Glutamatergic neuron (in vitro differentiated cells): Measurements from ENCODE around the gene NANOS2. TPM values are rescaled to one million over a fixed set of nuclear protein-coding genes. Genes with fewer than 3 reads are reported as not detected.

ENCODE experiments used
- DNase-seq: peaks from one replicate; pipeline ENCODE4 v3.0.0; 2022
- H3K27ac Mint-ChIP-seq: one replicate; pipeline ENCODE4 v1.8.0; 2020; ENCODE audit warnings: mild to moderate bottlenecking, mixed read lengths, inconsistent platforms; ENCODE audit not compliant: unreplicated experiment
- H3K27me3 Mint-ChIP-seq: one replicate; pipeline ENCODE4 v1.8.0; 2020; ENCODE audit warnings: mild to moderate bottlenecking, moderate library complexity, mixed read lengths, inconsistent platforms; ENCODE audit not compliant: unreplicated experiment
- H3K36me3 Mint-ChIP-seq: one replicate; pipeline ENCODE4 v1.8.0; 2020; ENCODE audit warnings: mild to moderate bottlenecking, mixed read lengths, inconsistent platforms; ENCODE audit not compliant: unreplicated experiment
- H3K4me1 Mint-ChIP-seq: one replicate; pipeline ENCODE4 v1.8.0; 2020; ENCODE audit warnings: mild to moderate bottlenecking, low read depth, mixed read lengths, inconsistent platforms; ENCODE audit not compliant: unreplicated experiment
- H3K4me3 Mint-ChIP-seq: one replicate; pipeline ENCODE4 v1.8.0; 2020; ENCODE audit warnings: mild to moderate bottlenecking, mixed read lengths, inconsistent platforms; ENCODE audit not compliant: unreplicated experiment
- H3K9me3 Mint-ChIP-seq: one replicate; pipeline ENCODE4 v1.8.0; 2020; ENCODE audit warnings: mild to moderate bottlenecking, moderate library complexity, mixed read lengths, inconsistent platforms; ENCODE audit not compliant: unreplicated experiment
- CTCF ChIP-seq: fragments of 200-600 bp; sonication (generic); IDR thresholded peaks from one replicate; pipeline ENCODE4 v1.5.0; 2021; ENCODE audit not compliant: partially characterized antibody, unreplicated experiment
- total RNA-seq: library from RNA; stranded (reverse); fragmentation: NEBNext Ultra II Directional; extraction: Animal tissue kit (Norgen Biotek cat#: 25700); gene quantifications from one replicate; pipeline ENCODE4 v1.2.1, GENCODE V29; 2021; ENCODE audit not compliant: unreplicated experiment

NANOS2 gene
- total RNA-seq, 1 donor from 2014 or later, result not detected

GRCh38 chr19:45876411-45877197 is 38.0 kb downstream of the NANOS2 start:
- peaks cover 8% of the 10 kb centered on the region for H3K9me3 Mint-ChIP-seq
- peak; percentile 37 for DNase-seq
- H3K4me1 Mint-ChIP-seq, result peaks cover 15% of the 10 kb centered on the region
- peak overlapping the region; percentile 65 for H3K4me3 Mint-ChIP-seq
- no peak for TF ChIP-seq CTCF
- no peaks in the 10 kb centered on the region for H3K36me3 Mint-ChIP-seq
- peaks cover 12% of the 10 kb centered on the region for H3K27me3 Mint-ChIP-seq
- no peak overlapping the region for H3K27ac Mint-ChIP-seq

GRCh38 chr19:45876161-45876410 is 38.5 kb downstream of the NANOS2 start:
- Mint-ChIP-seq H3K27me3 (peaks cover 10% of the 10 kb centered on the region), H3K4me1 (peaks cover 12% of the 10 kb centered on the region)

GRCh38 chr19:45874620-45874966 is 40.0 kb downstream of the NANOS2 start:
- H3K4me3 Mint-ChIP-seq, result peak overlapping the region; percentile 6
- no peaks in the 10 kb centered on the region for H3K36me3 Mint-ChIP-seq
- H3K27me3 Mint-ChIP-seq, result peaks cover 8% of the 10 kb centered on the region
- no peak for DNase-seq
- peaks cover 5% of the 10 kb centered on the region for H3K9me3 Mint-ChIP-seq
- H3K27ac Mint-ChIP-seq, result no peak overlapping the region
- no peak for TF ChIP-seq CTCF
- peaks cover 12% of the 10 kb centered on the region for H3K4me1 Mint-ChIP-seq

More at GRCh38 chr19:45876161-45876410, 38.5 kb downstream of the NANOS2 start:
- Mint-ChIP-seq H3K27ac (no peak overlapping the region), H3K9me3 (peaks cover 5% of the 10 kb centered on the region), H3K36me3 (no peaks in the 10 kb centered on the region), H3K4me3 (peak overlapping the region; percentile 65)
- no peak for DNase-seq
- TF ChIP-seq CTCF, result no peak

- Mint-ChIP-seq H3K4me1 (peaks cover 8% of the 10 kb centered on the region), H3K9me3 (peaks cover 5% of the 10 kb centered on the region), H3K4me3 (no peak overlapping the region), H3K27me3 (peaks cover 8% of the 10 kb centered on the region), H3K27ac (no peak overlapping the region), H3K36me3 (no peaks in the 10 kb centered on the region)
- DNase-seq, result no peak
- TF ChIP-seq CTCF, result no peak
Measured at GRCh38 chr19:45873219-45873772, 41.3 kb downstream of the NANOS2 start.
